CD8-positive, alpha-beta memory T cell (primary cell): Measurements from ENCODE around the gene KRT3. TPM values are rescaled to one million over a fixed set of nuclear protein-coding genes. Genes with fewer than 3 reads are reported as not detected.

Source experiments
- CTCF ChIA-PET: fragments of 350-600 bp; sonication (Branson Sonifier 250); formaldehyde crosslinking; loops from one replicate; lab custom pipeline; 2021; ENCODE audit warnings: antibody characterized with exemption; lab: Charles Lee
- POLR2A ChIA-PET: fragments of 350-600 bp; sonication (Branson Sonifier 250); formaldehyde crosslinking; loops from one replicate; lab custom pipeline; 2021; ENCODE audit warnings: antibody characterized with exemption; lab: Charles Lee
- DNase-seq, 5 donors: peaks; one replicate each; pipeline versions ENCODE4 v3.0.0 to v3.0.0-alpha.2; 2020 to 2022; ENCODE audit warnings: mixed read lengths in 1 of 5
- H3K27ac ChIP-seq: one replicate; pipeline ENCODE4 v1.7.0; 2013; ENCODE audit warnings: low read depth, mild to moderate bottlenecking, low read length, moderate library complexity
- H3K27me3 ChIP-seq: 2 replicates; pipeline ENCODE4 v1.7.0; 2013; ENCODE audit warnings: low read length, mild to moderate bottlenecking; ENCODE audit not compliant: insufficient read depth, poor library complexity, severe bottlenecking
- H3K36me3 ChIP-seq: 2 replicates; pipeline ENCODE4 v1.7.0; 2013; ENCODE audit warnings: mild to moderate bottlenecking, low read length, moderate library complexity; ENCODE audit not compliant: insufficient read depth
- H3K4me1 ChIP-seq: 2 replicates; pipeline ENCODE4 v1.7.0; 2013; ENCODE audit warnings: mild to moderate bottlenecking, low read length, moderate library complexity; ENCODE audit not compliant: insufficient read depth
- H3K4me3 ChIP-seq: 2 replicates; pipeline ENCODE4 v1.7.0; 2013; ENCODE audit warnings: mild to moderate bottlenecking, low read length
- H3K9me3 ChIP-seq: 2 replicates; pipeline ENCODE4 v1.7.0; 2013; ENCODE audit warnings: mild to moderate bottlenecking, low read length
- H3K27ac Mint-ChIP-seq, 8 donors: one replicate each; pipeline ENCODE4 v1.8.0; 2020 to 2021; ENCODE audit warnings: mixed read lengths in 8 of 8, mild to moderate bottlenecking in 6 of 8, inconsistent platforms in 3 of 8, moderate library complexity in 3 of 8
- H3K27me3 Mint-ChIP-seq, 2 donors: one replicate each; pipeline ENCODE4 v1.8.0; 2020 to 2021; ENCODE audit warnings: mixed read lengths in 2 of 2, mild to moderate bottlenecking in 1 of 2, moderate library complexity in 1 of 2
- H3K36me3 Mint-ChIP-seq, 3 donors: one replicate each; pipeline ENCODE4 v1.8.0; 2020 to 2021; ENCODE audit warnings: mixed read lengths in 3 of 3, inconsistent platforms in 1 of 3, mild to moderate bottlenecking in 1 of 3
- H3K4me1 Mint-ChIP-seq, 3 donors: one replicate each; pipeline ENCODE4 v1.8.0; 2020 to 2021; ENCODE audit warnings: mixed read lengths in 3 of 3, inconsistent platforms in 1 of 3, mild to moderate bottlenecking in 1 of 3
- H3K4me3 Mint-ChIP-seq, 7 donors: one replicate each; pipeline ENCODE4 v1.8.0; 2020 to 2021; ENCODE audit warnings: mixed read lengths in 7 of 7, mild to moderate bottlenecking in 6 of 7, moderate library complexity in 4 of 7, inconsistent platforms in 2 of 7
- H3K9me3 Mint-ChIP-seq, 5 donors: one replicate each; pipeline ENCODE4 v1.8.0; 2020 to 2022; ENCODE audit warnings: mixed read lengths in 5 of 5, mild to moderate bottlenecking in 3 of 5, moderate library complexity in 2 of 5, inconsistent platforms in 1 of 5
- polyA plus RNA-seq: library from polyadenylated mRNA; unstranded; fragments of 300-500 nt; fragmentation: Illumina TruSeq; gene quantifications from one replicate; pipeline ENCODE4 v1.2.3, GENCODE V29; 2021
- total RNA-seq, 2 experiments: library from RNA; stranded (reverse); gene quantifications; one replicate each; pipeline ENCODE4 v1.2.3, GENCODE V29; 2021

KRT3 gene
- total RNA-seq (not detected), polyA plus RNA-seq (not detected)

- no peaks in the 10 kb centered on the region for H3K4me1 ChIP-seq
- Mint-ChIP-seq H3K36me3 (peaks cover 0 to 3% (median 0%) of the 10 kb centered on the region in 3 donors), H3K27me3 (peaks cover 10 to 22% of the 10 kb centered on the region in 2 donors), H3K4me3 (no peak within 1 kb of the TSS), H3K9me3 (peaks cover 0 to 1% (median 0%) of the 10 kb centered on the region in 5 donors), H3K4me1 (no peaks in the 10 kb centered on the region), H3K27ac (peak within 1 kb of the TSS in 1 of 8 donors; percentile 54)
- no peaks in the 10 kb centered on the region for H3K9me3 ChIP-seq
- no peak within 1 kb of the TSS for H3K27ac ChIP-seq
- no peak for DNase-seq
- no peaks in the 10 kb centered on the region for H3K36me3 ChIP-seq
- ChIA-PET CTCF (no interaction called here), POLR2A (no interaction called here)
- no peaks in the 10 kb centered on the region for H3K27me3 ChIP-seq
- H3K4me3 ChIP-seq = no peak within 1 kb of the TSS
Measured at GRCh38 chr12:52795694-52796428, at the start of gene KRT3. Gene KRT3, minus strand, starts transcription at chr12:52796117. Its CDS starts 75 bp downstream, at chr12:52796042.

DNA sequence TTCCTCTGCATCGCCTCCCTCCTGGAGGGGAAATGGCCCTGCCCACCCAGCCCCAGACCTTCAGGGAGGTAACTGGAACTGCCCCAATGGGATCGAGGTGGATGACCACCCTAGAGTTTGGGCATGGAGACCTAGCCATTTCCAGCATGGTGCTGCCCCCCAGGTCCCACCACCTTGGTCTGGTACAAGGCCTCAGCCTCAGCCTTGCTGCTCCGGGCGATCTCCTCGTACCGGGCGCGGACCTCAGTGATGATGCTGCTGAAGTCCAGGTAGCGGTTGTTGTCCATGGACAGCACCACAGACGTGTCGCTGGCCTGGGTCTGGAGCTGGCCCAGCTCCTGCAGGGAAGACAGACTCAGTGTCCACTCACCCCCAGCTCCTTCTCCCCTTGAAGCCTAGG is 48.5 kb upstream of the KRT3 start:
- CTCF ChIA-PET = interaction anchor here (0.9 kb wide), 1 partner anchor 177 kb away, joined by 3 read pairs; no protein-coding TSS in a partner anchor
- H3K27me3 ChIP-seq = no peaks in the 10 kb centered on the region
- no peak overlapping the region for H3K27ac Mint-ChIP-seq
- no peaks in the 10 kb centered on the region for H3K36me3 Mint-ChIP-seq
- no peaks in the 10 kb centered on the region for H3K4me1 ChIP-seq
- no peaks in the 10 kb centered on the region for H3K36me3 ChIP-seq
- no peaks in the 10 kb centered on the region for H3K9me3 ChIP-seq
- POLR2A ChIA-PET = no interaction called here
- H3K4me3 ChIP-seq = no peak overlapping the region
- no peak overlapping the region for H3K27ac ChIP-seq
- no peaks in the 10 kb centered on the region for H3K4me1 Mint-ChIP-seq
- H3K9me3 Mint-ChIP-seq = no peaks in the 10 kb centered on the region
- DNase-seq = peak in 1 of 5 donors; percentile 24
- H3K27me3 Mint-ChIP-seq = peaks cover 3 to 22% of the 10 kb centered on the region in 2 donors
- no peak overlapping the region for H3K4me3 Mint-ChIP-seq

GRCh38 chr12:52839436-52840105 is 43.7 kb upstream of the KRT3 start:
- H3K4me3 Mint-ChIP-seq = no peak overlapping the region

GRCh38 chr12:52838609-52839435 is 42.9 kb upstream of the KRT3 start:
- Histone ChIP-seq H3K4me1 (peaks cover 12% of the 10 kb centered on the region), H3K9me3 (no peaks in the 10 kb centered on the region), H3K36me3 (no peaks in the 10 kb centered on the region), H3K27ac (no peak overlapping the region), H3K27me3 (no peaks in the 10 kb centered on the region), H3K4me3 (no peak overlapping the region)
- CTCF ChIA-PET = no interaction called here
- H3K27me3 Mint-ChIP-seq = peaks cover 16 to 33% of the 10 kb centered on the region in 2 donors
- H3K4me1 Mint-ChIP-seq = peaks cover 7 to 20% (median 9%) of the 10 kb centered on the region in 3 donors
- H3K4me3 Mint-ChIP-seq = no peak overlapping the region
- H3K27ac Mint-ChIP-seq = peak overlapping the region in 1 of 8 donors; percentile 68
- H3K9me3 Mint-ChIP-seq = no peaks in the 10 kb centered on the region
- peak in 1 of 5 donors; percentile 38 for DNase-seq
- POLR2A ChIA-PET = no interaction called here
- no peaks in the 10 kb centered on the region for H3K36me3 Mint-ChIP-seq

More at GRCh38 chr12:52839436-52840105, 43.7 kb upstream of the KRT3 start:
- Histone ChIP-seq H3K9me3 (no peaks in the 10 kb centered on the region), H3K36me3 (no peaks in the 10 kb centered on the region), H3K27ac (no peak overlapping the region), H3K27me3 (no peaks in the 10 kb centered on the region), H3K4me3 (no peak overlapping the region), H3K4me1 (peaks cover 12% of the 10 kb centered on the region)
- Mint-ChIP-seq H3K4me1 (peaks cover 7 to 20% (median 9%) of the 10 kb centered on the region in 3 donors), H3K27ac (no peak overlapping the region), H3K36me3 (no peaks in the 10 kb centered on the region), H3K9me3 (no peaks in the 10 kb centered on the region), H3K27me3 (peaks cover 16 to 33% of the 10 kb centered on the region in 2 donors)
- ChIA-PET CTCF (no interaction called here), POLR2A (no interaction called here)
- peak in 1 of 5 donors; percentile 13 for DNase-seq

DNA sequence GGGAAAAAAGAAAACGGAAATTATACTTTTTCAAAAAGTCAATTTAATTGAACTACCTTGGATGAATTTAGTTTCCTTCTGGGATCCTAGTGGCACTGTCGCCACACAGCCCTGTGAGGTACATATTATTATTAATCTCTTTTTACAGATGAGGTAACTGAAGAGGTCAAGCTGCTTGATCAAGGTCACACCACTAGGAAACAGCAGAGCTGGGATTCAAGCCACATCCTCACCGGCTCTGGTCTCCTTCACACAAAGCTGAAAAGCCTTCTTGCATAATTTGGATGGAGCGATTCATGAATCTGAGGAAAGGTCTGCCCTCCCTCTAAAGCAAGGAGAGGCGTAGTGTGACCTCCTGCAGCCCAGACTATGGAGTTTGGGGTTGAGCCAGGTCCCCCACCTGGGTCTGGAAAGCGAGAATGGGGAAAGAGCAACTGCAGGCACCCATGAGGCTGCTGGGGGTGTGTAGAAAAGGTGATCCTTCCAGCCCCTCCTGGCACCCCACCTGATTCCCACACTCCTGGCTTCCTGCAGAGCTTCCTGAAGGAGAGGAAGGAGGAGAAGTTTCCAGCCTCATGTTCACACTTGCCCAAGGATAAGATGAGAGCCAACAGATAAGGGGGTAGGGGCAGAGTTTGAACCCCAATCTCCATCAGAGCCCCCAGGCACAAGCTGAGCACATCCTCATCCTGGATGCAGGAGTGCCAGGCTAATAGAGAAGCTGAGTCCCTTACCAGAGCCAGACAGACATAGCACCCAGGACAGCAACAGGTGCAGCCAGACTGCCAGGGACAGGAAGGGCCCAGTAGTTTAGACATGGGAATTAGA is 42.1 kb upstream of the KRT3 start:
- peak overlapping the region in 2 of 8 donors; percentile 61 to 68 for H3K27ac Mint-ChIP-seq
- no peak overlapping the region for H3K27ac ChIP-seq
- no peaks in the 10 kb centered on the region for H3K9me3 ChIP-seq
- ChIA-PET POLR2A (no interaction called here), CTCF (no interaction called here)
- no peaks in the 10 kb centered on the region for H3K36me3 ChIP-seq
- peaks cover 16 to 33% of the 10 kb centered on the region in 2 donors for H3K27me3 Mint-ChIP-seq
- H3K4me1 Mint-ChIP-seq = peaks cover 7 to 20% (median 9%) of the 10 kb centered on the region in 3 donors
- no peaks in the 10 kb centered on the region for H3K27me3 ChIP-seq
- H3K4me3 ChIP-seq = no peak overlapping the region
- peaks cover 12% of the 10 kb centered on the region for H3K4me1 ChIP-seq
- H3K4me3 Mint-ChIP-seq = peak overlapping the region in 1 of 7 donors; percentile 10
- H3K9me3 Mint-ChIP-seq = no peaks in the 10 kb centered on the region
- peak in 1 of 5 donors; percentile 5 for DNase-seq
- no peaks in the 10 kb centered on the region for H3K36me3 Mint-ChIP-seq

- H3K36me3 ChIP-seq = no peaks in the 10 kb centered on the region
- no peak overlapping the region for H3K4me3 Mint-ChIP-seq
- ChIA-PET POLR2A (no interaction called here), CTCF (interaction anchor here (1.0 kb wide), 1 partner anchor 13 kb away, joined by 3 read pairs; no protein-coding TSS in a partner anchor)
- no peak overlapping the region for H3K4me3 ChIP-seq
- peak overlapping the region in 1 of 8 donors; percentile 54 for H3K27ac Mint-ChIP-seq
- peaks cover 12% of the 10 kb centered on the region for H3K4me1 ChIP-seq
- H3K9me3 ChIP-seq = no peaks in the 10 kb centered on the region
- DNase-seq = no peak
- H3K4me1 Mint-ChIP-seq = peaks cover 7 to 20% (median 9%) of the 10 kb centered on the region in 3 donors
- no peaks in the 10 kb centered on the region for H3K27me3 ChIP-seq
- no peaks in the 10 kb centered on the region for H3K9me3 Mint-ChIP-seq
- H3K27me3 Mint-ChIP-seq = peaks cover 16 to 33% of the 10 kb centered on the region in 2 donors
- no peaks in the 10 kb centered on the region for H3K36me3 Mint-ChIP-seq
- no peak overlapping the region for H3K27ac ChIP-seq
Measured at GRCh38 chr12:52837413-52837741, 41.5 kb upstream of the KRT3 start.
